SK-N-SH (cell line): ENCODE results near the gene HS6ST1. TPM values are rescaled to one million over a fixed set of nuclear protein-coding genes. Genes with fewer than 3 reads are reported as not detected.
A peak's percentile ranks its signal among the peaks of the same experiment; 100 is the strongest.

Experiments used
- CTCF ChIA-PET: fragments of 300-600, 350-600 bp; formaldehyde crosslinking; extraction: SDS; loops from one replicate; lab custom pipeline; 2021; lab: Yijun Ruan, JAX
- POLR2A ChIA-PET: fragments of 350-600 bp; sonication (Branson Sonifier 250); formaldehyde crosslinking; extraction: SDS; loops from one replicate; lab custom pipeline; 2020; ENCODE audit warnings: antibody characterized with exemption, inconsistent platforms; lab: Yijun Ruan, JAX
- DNase-seq: peaks from one replicate; pipeline ENCODE4 v3.0.0; 2012
- H2AFZ ChIP-seq: fragments of 200-600 bp; sonication (generic); 2 replicates; pipeline ENCODE4 v1.8.1; 2016; ENCODE audit warnings: antibody characterized with exemption, mild to moderate bottlenecking, low read depth
- H3F3A ChIP-seq: fragments of 200-600 bp; sonication (generic); replicated peaks from 2 replicates; pipeline ENCODE3; 2016; ENCODE audit warnings: antibody characterized with exemption, mild to moderate bottlenecking; ENCODE audit not compliant: insufficient read depth
- H3K27ac ChIP-seq, 2 experiments: fragments of 200-500 bp in 1 of 2; fragments of 200-600 bp in 1 of 2; sonication (Bioruptor generic) in 1 of 2; sonication (generic), shearing (Covaris generic) in 1 of 2; 2 replicates each; pipeline versions ENCODE4 v1.5.1 to v1.6.1; 2014 to 2016; ENCODE audit warnings: low read depth in 2 of 2, inconsistent platforms in 1 of 2, low read length in 1 of 2, mild to moderate bottlenecking in 1 of 2, mixed read lengths in 1 of 2
- H3K27me3 ChIP-seq: fragments of 200-600 bp; sonication (generic), shearing (Covaris generic); 2 replicates; pipeline ENCODE4 v1.6.1; 2016; ENCODE audit warnings: mixed run types; ENCODE audit not compliant: insufficient read depth
- H3K36me3 ChIP-seq, 2 experiments: fragments of 200-500 bp in 1 of 2; fragments of 200-600 bp in 1 of 2; sonication (Bioruptor generic) in 1 of 2; sonication (generic) in 1 of 2; replicated peaks in 1 of 2; 2 replicates each; pipeline versions ENCODE3 to v1.5.1; 2014 to 2016; ENCODE audit warnings: low read length in 1 of 2, mild to moderate bottlenecking in 1 of 2; ENCODE audit not compliant: insufficient read depth in 2 of 2, control insufficient read depth in 1 of 2
- H3K4me1 ChIP-seq, 2 experiments: fragments of 200-500 bp in 1 of 2; fragments of 200-600 bp in 1 of 2; sonication (Bioruptor generic) in 1 of 2; sonication (generic), shearing (Covaris generic) in 1 of 2; 2 replicates each; pipeline versions ENCODE4 v1.5.1 to v1.6.1; 2014 to 2016; ENCODE audit warnings: low read depth in 1 of 2, low read length in 1 of 2, mixed run types in 1 of 2; ENCODE audit not compliant: insufficient read depth in 2 of 2, control insufficient read depth in 1 of 2
- H3K4me2 ChIP-seq: fragments of 200-600 bp; sonication (generic), shearing (Covaris generic); 2 replicates; pipeline ENCODE4 v1.6.1; 2017; ENCODE audit warnings: mixed run types
- H3K4me3 ChIP-seq, 2 experiments: fragments of 200-500 bp in 1 of 2; fragments of 200-600 bp in 1 of 2; sonication (Bioruptor generic) in 1 of 2; sonication (generic), shearing (Covaris generic) in 1 of 2; 2 replicates each; pipeline versions ENCODE4 v1.5.1 to v1.8.1; 2014 to 2016; ENCODE audit warnings: low read depth in 2 of 2, inconsistent platforms in 1 of 2, low read length in 1 of 2, mild to moderate bottlenecking in 1 of 2, mixed read lengths in 1 of 2, moderate library complexity in 1 of 2
- H3K79me2 ChIP-seq: fragments of 200-600 bp; sonication (generic); 2 replicates; pipeline ENCODE4 v1.8.1; 2017; ENCODE audit warnings: mild to moderate bottlenecking; ENCODE audit not compliant: insufficient read depth
- H3K9ac ChIP-seq: fragments of 200-600 bp; sonication (generic); 2 replicates; pipeline ENCODE4 v1.6.1; 2017; ENCODE audit warnings: mixed run types
- H3K9me2 ChIP-seq: fragments of 200-600 bp; sonication (generic); 2 replicates; pipeline ENCODE4 v1.6.1; 2017; ENCODE audit warnings: mixed run types
- H3K9me3 ChIP-seq: fragments of 200-600 bp; sonication (generic); 2 replicates; pipeline ENCODE4 v1.6.1; 2017; ENCODE audit warnings: mixed run types, mild to moderate bottlenecking, moderate library complexity
- H4K20me1 ChIP-seq: fragments of 200-600 bp; sonication (generic); 2 replicates; pipeline ENCODE4 v1.6.1; 2017; ENCODE audit warnings: mild to moderate bottlenecking, mixed run types; ENCODE audit not compliant: insufficient read depth
- FOXM1 ChIP-seq: IDR thresholded peaks from 2 replicates; pipeline ENCODE4 v1.4.0; 2012; ENCODE audit warnings: low read depth, mild to moderate bottlenecking
- GATA2 ChIP-seq: sonication (generic); formaldehyde crosslinking; IDR thresholded peaks from 2 replicates; pipeline ENCODE4 v1.5.0; 2020; ENCODE audit warnings: mild to moderate bottlenecking, missing genetic modification reagents
- MEF2A ChIP-seq: IDR thresholded peaks from 2 replicates; pipeline ENCODE4 v1.4.0; 2012; ENCODE audit warnings: low read depth, borderline replicate concordance
- NRF1 ChIP-seq: IDR thresholded peaks from 2 replicates; pipeline ENCODE4 v1.6.1; 2012; ENCODE audit warnings: low read depth, mild to moderate bottlenecking, low read length
- RAD21 ChIP-seq: IDR thresholded peaks from 2 replicates; pipeline ENCODE4 v1.6.1; 2012; ENCODE audit warnings: mild to moderate bottlenecking, low read length
- RCOR1 ChIP-seq: fragments of 150-350 bp; IDR thresholded peaks from 2 replicates; pipeline ENCODE4 v1.6.1; 2017; ENCODE audit warnings: antibody characterized with exemption, low read length
- SMC3 ChIP-seq: IDR thresholded peaks from 2 replicates; pipeline ENCODE4 v1.6.1; 2012; ENCODE audit warnings: low read depth, low read length, improper control_type of control experiment
- TCF12 ChIP-seq: IDR thresholded peaks from 2 replicates; pipeline ENCODE4 v1.4.0; 2012
- TEAD4 ChIP-seq: IDR thresholded peaks from 2 replicates; pipeline ENCODE4 v1.4.0; 2012; ENCODE audit warnings: mild to moderate bottlenecking, borderline replicate concordance; ENCODE audit not compliant: insufficient read depth
- WGBS: methylation state at CpG from one replicate; pipeline ENCODE4 v1.1.6; 2017; ENCODE audit warnings: low lambda C conversion rate; 5-methylcytosine and 5-hydroxymethylcytosine counted together
- polyA plus RNA-seq, 3 experiments: library from polyadenylated mRNA; depleted of rRNA; stranded (reverse); fragments of >200 nt; gene quantifications; 2 replicates each; pipeline ENCODE4 v1.2.3, GENCODE V29; 2012
- TF ChIP-seq, protein P1 (sequence below): IDR thresholded peaks from 2 replicates; pipeline ENCODE4 v1.4.0; 2012; ENCODE audit warnings: low read depth
- TF ChIP-seq, protein P2 (sequence below): IDR thresholded peaks from 2 replicates; pipeline ENCODE4; 2012
- TF ChIP-seq, protein P3 (sequence below): IDR thresholded peaks from 2 replicates; pipeline ENCODE4 v1.4.0; 2012; ENCODE audit warnings: low read depth, borderline replicate concordance

The HS6ST1 gene
- polyA plus RNA-seq, 1 of the 3 experiments (the other 2 are of a cell fraction): 5.9 TPM

DNA sequence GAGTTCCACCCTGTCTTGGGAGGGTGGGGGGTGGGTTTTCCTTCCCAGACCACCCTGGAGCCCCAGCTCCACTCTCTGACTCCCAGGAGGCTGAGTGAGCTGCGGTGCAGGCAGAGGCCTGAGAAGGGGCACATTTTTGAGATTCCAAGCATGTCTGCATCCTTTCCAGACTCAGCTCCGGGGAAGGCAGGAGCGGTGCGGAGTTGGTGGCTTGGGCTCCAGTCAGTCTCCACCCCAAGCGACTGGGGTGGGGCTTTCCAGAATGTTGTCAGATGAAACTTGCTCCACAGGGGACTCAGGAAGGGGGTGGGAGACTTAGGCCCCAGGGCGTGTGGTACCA is 44.2 kb upstream of the HS6ST1 start:
- Histone ChIP-seq H3K9me2 (no peaks in the 10 kb centered on the region), H3K4me2 (no peak overlapping the region; the same call in 1 of the 2 replicates), H4K20me1 (no peaks in the 10 kb centered on the region), H2AFZ (peak overlapping the region; percentile 35; the same call in 1 of the 2 replicates), H3K27ac (no peak overlapping the region), H3K9me3 (no peaks in the 10 kb centered on the region), H3K79me2 (no peaks in the 10 kb centered on the region), H3K4me3 (no peak overlapping the region), H3K4me1 (peaks cover 5 to 35% of the 10 kb centered on the region in 2 experiments; a peak in 2 of 4 replicates), H3K27me3 (no peaks in the 10 kb centered on the region), H3K9ac (no peak overlapping the region), H3F3A (no peaks in the 10 kb centered on the region), H3K36me3 (no peaks in the 10 kb centered on the region)
- WGBS: 32% methylated on average over 6 of the region's 6 CpGs
- TF ChIP-seq TCF12: peak; percentile 28; the same call in 1 of the 2 replicates
- TF ChIP-seq SMC3: no peak
- no peak for TF ChIP-seq GATA2 (CRISPR knock-in tag)
- peak; percentile 73 for TF ChIP-seq TEAD4
- TF ChIP-seq NRF1: no peak
- TF ChIP-seq FOXM1: no peak
- no peak for DNase-seq
- CTCF ChIA-PET: interaction anchor here (0.6 kb wide), 1 partner anchor 98 kb away, joined by 3 read pairs; no protein-coding TSS in a partner anchor
- POLR2A ChIA-PET: no interaction called here

DNA sequence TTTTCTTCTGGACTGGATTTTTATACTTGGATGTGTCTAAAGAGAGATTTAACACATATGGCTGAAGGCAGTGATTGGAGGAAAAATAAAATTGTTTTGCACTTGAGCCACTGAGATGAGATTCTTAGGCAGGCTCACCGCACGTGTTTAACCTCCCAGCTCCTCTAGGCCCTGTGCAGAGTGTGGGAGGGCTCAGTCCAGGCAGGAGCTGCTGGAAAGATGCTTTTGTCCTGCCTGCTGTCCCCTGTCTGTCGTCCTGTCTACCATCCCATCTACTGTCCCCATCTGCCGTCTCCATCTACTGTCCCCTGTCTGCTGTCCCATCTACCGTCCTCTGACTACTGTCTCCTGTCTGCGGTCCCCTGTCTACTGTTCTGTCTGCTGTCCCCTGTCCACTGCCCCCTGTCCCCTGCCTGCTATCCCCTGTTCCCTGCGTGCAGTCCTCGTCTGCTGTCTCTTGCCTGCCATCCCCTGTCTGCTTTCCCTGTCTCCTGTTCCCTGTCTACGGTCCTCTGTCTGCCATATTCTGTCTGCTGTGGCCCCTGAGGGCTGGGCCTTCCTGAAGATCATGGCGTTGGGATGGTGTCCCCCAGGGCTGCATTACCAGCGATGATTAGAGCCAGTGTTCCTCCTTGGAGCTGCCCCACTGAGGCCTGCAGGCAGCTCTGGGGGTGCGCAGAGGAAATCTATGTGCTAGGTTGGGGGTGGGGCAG is 43.7 kb upstream of the HS6ST1 start:
- no peaks in the 10 kb centered on the region for H3F3A ChIP-seq
- no peaks in the 10 kb centered on the region for H3K36me3 ChIP-seq
- H4K20me1 ChIP-seq: no peaks in the 10 kb centered on the region
- no peaks in the 10 kb centered on the region for H3K9me3 ChIP-seq
- H3K9ac ChIP-seq: no peak overlapping the region
- H3K9me2 ChIP-seq: no peaks in the 10 kb centered on the region
- no peak overlapping the region for H3K27ac ChIP-seq
- WGBS: 68% methylated on average over 12 of the region's 12 CpGs
- ChIA-PET CTCF (no interaction called here), POLR2A (interaction anchor here (0.6 kb wide), 1 partner anchor 14 kb away, joined by 3 read pairs; no protein-coding TSS in a partner anchor)
- no peak overlapping the region for H3K4me3 ChIP-seq
- DNase-seq: no peak
- H3K79me2 ChIP-seq: no peaks in the 10 kb centered on the region
- H3K27me3 ChIP-seq: no peaks in the 10 kb centered on the region
- no peak overlapping the region; the same call in 1 of the 2 replicates for H3K4me2 ChIP-seq
- peak overlapping the region; percentile 55; the same call in 1 of the 2 replicates for H2AFZ ChIP-seq
- peaks cover 5 to 32% of the 10 kb centered on the region in 2 experiments; a peak in 2 of 4 replicates for H3K4me1 ChIP-seq
- TF ChIP-seq RCOR1 (no peak), TEAD4 (no peak), MEF2A (no peak), RAD21 (no peak)
- TF ChIP-seq, protein P1, sequence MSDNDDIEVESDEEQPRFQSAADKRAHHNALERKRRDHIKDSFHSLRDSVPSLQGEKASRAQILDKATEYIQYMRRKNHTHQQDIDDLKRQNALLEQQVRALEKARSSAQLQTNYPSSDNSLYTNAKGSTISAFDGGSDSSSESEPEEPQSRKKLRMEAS: no peak
- TF ChIP-seq, protein P2, sequence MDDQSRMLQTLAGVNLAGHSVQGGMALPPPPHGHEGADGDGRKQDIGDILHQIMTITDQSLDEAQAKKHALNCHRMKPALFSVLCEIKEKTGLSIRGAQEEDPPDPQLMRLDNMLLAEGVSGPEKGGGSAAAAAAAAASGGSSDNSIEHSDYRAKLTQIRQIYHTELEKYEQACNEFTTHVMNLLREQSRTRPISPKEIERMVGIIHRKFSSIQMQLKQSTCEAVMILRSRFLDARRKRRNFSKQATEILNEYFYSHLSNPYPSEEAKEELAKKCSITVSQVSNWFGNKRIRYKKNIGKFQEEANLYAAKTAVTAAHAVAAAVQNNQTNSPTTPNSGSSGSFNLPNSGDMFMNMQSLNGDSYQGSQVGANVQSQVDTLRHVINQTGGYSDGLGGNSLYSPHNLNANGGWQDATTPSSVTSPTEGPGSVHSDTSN: no peak
- TF ChIP-seq, protein P3, sequence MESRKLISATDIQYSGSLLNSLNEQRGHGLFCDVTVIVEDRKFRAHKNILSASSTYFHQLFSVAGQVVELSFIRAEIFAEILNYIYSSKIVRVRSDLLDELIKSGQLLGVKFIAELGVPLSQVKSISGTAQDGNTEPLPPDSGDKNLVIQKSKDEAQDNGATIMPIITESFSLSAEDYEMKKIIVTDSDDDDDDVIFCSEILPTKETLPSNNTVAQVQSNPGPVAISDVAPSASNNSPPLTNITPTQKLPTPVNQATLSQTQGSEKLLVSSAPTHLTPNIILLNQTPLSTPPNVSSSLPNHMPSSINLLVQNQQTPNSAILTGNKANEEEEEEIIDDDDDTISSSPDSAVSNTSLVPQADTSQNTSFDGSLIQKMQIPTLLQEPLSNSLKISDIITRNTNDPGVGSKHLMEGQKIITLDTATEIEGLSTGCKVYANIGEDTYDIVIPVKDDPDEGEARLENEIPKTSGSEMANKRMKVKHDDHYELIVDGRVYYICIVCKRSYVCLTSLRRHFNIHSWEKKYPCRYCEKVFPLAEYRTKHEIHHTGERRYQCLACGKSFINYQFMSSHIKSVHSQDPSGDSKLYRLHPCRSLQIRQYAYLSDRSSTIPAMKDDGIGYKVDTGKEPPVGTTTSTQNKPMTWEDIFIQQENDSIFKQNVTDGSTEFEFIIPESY: no peak
